ENCODE measurements around the gene CCL8.

CCL8 gene

GRCh38 chr17:34368196-34368945 is 49.1 kb downstream of the CCL8 start:
- DNase-seq: no peak

- no peak for DNase-seq
These were observed 49.8 kb downstream of the CCL8 start for GRCh38 chr17:34368946-34369500.

DNA sequence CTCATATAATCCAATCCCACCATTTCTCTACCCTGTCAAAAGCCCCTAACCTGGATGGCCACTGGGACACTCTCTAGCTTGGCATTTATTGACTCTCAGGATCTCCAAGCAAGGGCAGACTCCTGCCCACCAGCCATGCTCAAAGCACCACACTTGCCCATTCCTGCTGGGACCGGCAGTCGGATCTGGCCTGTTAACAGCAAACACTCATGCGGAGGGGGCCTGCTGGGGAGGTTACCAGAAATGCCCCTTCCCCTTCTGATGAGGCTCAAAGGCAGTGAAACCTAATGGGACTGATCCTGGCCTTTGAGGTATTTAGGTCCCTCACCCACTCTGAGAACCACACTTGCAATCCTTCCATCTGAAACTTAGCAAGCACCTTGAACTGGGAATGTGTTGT is 50.3 kb downstream of the CCL8 start:
- DNase-seq: no peak

- DNase-seq: no peak
These were observed 51.3 kb downstream of the CCL8 start for GRCh38 chr17:34370376-34370996.

- no peak for DNase-seq
These were observed 51.8 kb downstream of the CCL8 start for GRCh38 chr17:34370997-34371395.

Data from fibroblast of skin of right quadriceps (primary cell).